WTC11 (cell line): ENCODE data around the gene ALKBH1. TPM values are rescaled to one million over a fixed set of nuclear protein-coding genes. Genes with fewer than 3 reads are reported as not detected.
A peak's percentile ranks its signal among the peaks of the same experiment; 100 is the strongest.

Experiments used
- ATAC-seq: fragments of 200-7000 bp; cut with Tn5 transposase; 2 replicates; pipeline ENCODE4 v1.10.0; 2021; ENCODE audit warnings: mild to moderate bottlenecking, moderate library complexity
- CTCF ChIA-PET: fragments of 300-600 bp; sonication (Branson Sonifier 250); formaldehyde crosslinking; loops from one replicate; lab custom pipeline; 2021; ENCODE audit warnings: antibody characterized with exemption; lab: Charles Lee
- POLR2A ChIA-PET: fragments of 350-600 bp; sonication (Branson Sonifier 250); formaldehyde crosslinking; loops from one replicate; lab custom pipeline; 2021; ENCODE audit warnings: antibody characterized with exemption; lab: Charles Lee
- DNase-seq: peaks from one replicate; pipeline ENCODE4 v3.0.0; 2021; ENCODE audit warnings: low spot score
- H3K27ac Mint-ChIP-seq: 2 replicates; pipeline ENCODE4 v1.8.0; 2021; ENCODE audit warnings: mixed read lengths
- H3K27me3 Mint-ChIP-seq: 2 replicates; pipeline ENCODE4 v1.8.0; 2021; ENCODE audit warnings: low read depth, mild to moderate bottlenecking, moderate library complexity, mixed read lengths
- H3K36me3 Mint-ChIP-seq: 2 replicates; pipeline ENCODE4 v1.8.0; 2021; ENCODE audit warnings: mixed read lengths
- H3K4me1 Mint-ChIP-seq: 2 replicates; pipeline ENCODE4 v1.8.0; 2022; ENCODE audit warnings: mixed read lengths
- H3K4me3 Mint-ChIP-seq: 2 replicates; pipeline ENCODE4 v1.8.0; 2021; ENCODE audit warnings: mild to moderate bottlenecking, moderate library complexity, mixed read lengths
- H3K9me3 Mint-ChIP-seq: 2 replicates; pipeline ENCODE4 v1.8.0; 2021; ENCODE audit warnings: mixed read lengths
- FOXJ3 ChIP-seq: sonication (generic); formaldehyde crosslinking; IDR thresholded peaks from 2 replicates; pipeline ENCODE4 v1.9.0; 2021; ENCODE audit warnings: missing genetic modification reagents, mild to moderate bottlenecking, borderline replicate concordance
- MXD4 ChIP-seq: fragments of 250-450 bp; sonication (Bioruptor Pico); IDR thresholded peaks from 2 replicates; pipeline ENCODE4 v1.8.0; 2021; ENCODE audit warnings: mild to moderate bottlenecking, moderate library complexity, borderline replicate concordance
- NR3C1 ChIP-seq: sonication (generic); formaldehyde crosslinking; conservative IDR thresholded peaks from 2 replicates; pipeline ENCODE4 v1.8.1; 2023; ENCODE audit warnings: low read depth, mild to moderate bottlenecking, missing genetic modification reagents
- total RNA-seq: library from RNA; stranded (reverse); gene quantifications from 3 replicates; pipeline ENCODE4 v1.2.3, GENCODE V29; 2021
- TF ChIP-seq, protein P1 (sequence below): fragments of 200-600 bp; IDR thresholded peaks from 2 replicates; pipeline ENCODE4 v1.8.0; 2022; ENCODE audit warnings: antibody characterized with exemption
- TF ChIP-seq, protein P2 (sequence below): fragments of 250-450 bp; sonication (Bioruptor Pico); conservative IDR thresholded peaks from 2 replicates; pipeline ENCODE4 v1.9.0; 2021; ENCODE audit warnings: mild to moderate bottlenecking
- TF ChIP-seq, protein P3 (sequence below): sonication (generic); formaldehyde crosslinking; IDR thresholded peaks from 2 replicates; pipeline ENCODE4 v1.8.1; 2023; ENCODE audit warnings: mild to moderate bottlenecking, missing genetic modification reagents, borderline replicate concordance
- TF ChIP-seq, protein P4 (sequence below): sonication (generic); formaldehyde crosslinking; IDR thresholded peaks from 2 replicates; pipeline ENCODE4 v1.8.0; 2022; ENCODE audit warnings: mild to moderate bottlenecking, missing genetic modification reagents
- TF ChIP-seq, protein P5 (sequence below): sonication (generic); formaldehyde crosslinking; IDR thresholded peaks from 2 replicates; pipeline ENCODE4 v1.8.0; 2023; ENCODE audit warnings: mild to moderate bottlenecking, missing genetic modification reagents
- TF ChIP-seq, protein P6 (sequence below): fragments of 250-450 bp; sonication (Bioruptor Pico); IDR thresholded peaks from 2 replicates; pipeline ENCODE4 v1.9.0; 2021; ENCODE audit warnings: moderate library complexity, mild to moderate bottlenecking, inconsistent platforms, borderline replicate concordance
- TF ChIP-seq, protein P7 (sequence below): sonication (generic); formaldehyde crosslinking; IDR thresholded peaks from 2 replicates; pipeline ENCODE4 v1.8.1; 2022; ENCODE audit warnings: mild to moderate bottlenecking, missing genetic modification reagents, moderate library complexity, borderline replicate concordance
- TF ChIP-seq, protein P8 (sequence below): sonication (generic); formaldehyde crosslinking; IDR thresholded peaks from 2 replicates; pipeline ENCODE4 v1.8.1; 2022; ENCODE audit warnings: low read depth, mild to moderate bottlenecking, moderate library complexity, missing genetic modification reagents, borderline replicate concordance
- TF ChIP-seq, protein P9 (sequence below): sonication (generic); formaldehyde crosslinking; conservative IDR thresholded peaks from 2 replicates; pipeline ENCODE4 v1.8.1; 2022; ENCODE audit warnings: mild to moderate bottlenecking, missing genetic modification reagents
- TF ChIP-seq, protein P10 (sequence below): sonication (generic); formaldehyde crosslinking; IDR thresholded peaks from 2 replicates; pipeline ENCODE4 v1.8.1; 2023; ENCODE audit warnings: mild to moderate bottlenecking, missing genetic modification reagents, moderate library complexity

Gene ALKBH1
- total RNA-seq, 1 experiment from 2014 or later, result 18.8 TPM

DNA sequence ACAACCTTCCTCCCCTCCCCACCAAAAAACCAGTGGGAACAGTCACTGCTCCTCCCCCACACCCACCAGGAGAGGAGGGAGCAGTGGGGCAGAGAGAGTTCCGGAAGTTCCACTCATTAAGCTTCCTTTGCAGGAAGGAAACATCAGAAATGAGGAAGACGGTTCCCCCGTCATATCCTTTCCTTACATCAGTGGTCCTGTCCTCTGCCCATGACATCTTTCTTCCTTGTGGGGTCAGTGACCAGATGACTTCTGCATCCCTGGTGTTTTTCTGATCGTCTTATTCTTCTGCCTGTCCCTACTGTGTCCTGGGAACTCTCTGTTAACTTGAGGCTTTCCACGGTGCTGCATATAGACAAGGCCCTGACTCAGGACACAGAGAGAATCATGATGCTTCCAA is 50.5 kb downstream of the ALKBH1 start (continued):
- TF ChIP-seq, protein P1, sequence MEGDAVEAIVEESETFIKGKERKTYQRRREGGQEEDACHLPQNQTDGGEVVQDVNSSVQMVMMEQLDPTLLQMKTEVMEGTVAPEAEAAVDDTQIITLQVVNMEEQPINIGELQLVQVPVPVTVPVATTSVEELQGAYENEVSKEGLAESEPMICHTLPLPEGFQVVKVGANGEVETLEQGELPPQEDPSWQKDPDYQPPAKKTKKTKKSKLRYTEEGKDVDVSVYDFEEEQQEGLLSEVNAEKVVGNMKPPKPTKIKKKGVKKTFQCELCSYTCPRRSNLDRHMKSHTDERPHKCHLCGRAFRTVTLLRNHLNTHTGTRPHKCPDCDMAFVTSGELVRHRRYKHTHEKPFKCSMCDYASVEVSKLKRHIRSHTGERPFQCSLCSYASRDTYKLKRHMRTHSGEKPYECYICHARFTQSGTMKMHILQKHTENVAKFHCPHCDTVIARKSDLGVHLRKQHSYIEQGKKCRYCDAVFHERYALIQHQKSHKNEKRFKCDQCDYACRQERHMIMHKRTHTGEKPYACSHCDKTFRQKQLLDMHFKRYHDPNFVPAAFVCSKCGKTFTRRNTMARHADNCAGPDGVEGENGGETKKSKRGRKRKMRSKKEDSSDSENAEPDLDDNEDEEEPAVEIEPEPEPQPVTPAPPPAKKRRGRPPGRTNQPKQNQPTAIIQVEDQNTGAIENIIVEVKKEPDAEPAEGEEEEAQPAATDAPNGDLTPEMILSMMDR, result no peak
- TF ChIP-seq MXD4 (CRISPR knock-in tag), result no peak
- TF ChIP-seq, protein P2, sequence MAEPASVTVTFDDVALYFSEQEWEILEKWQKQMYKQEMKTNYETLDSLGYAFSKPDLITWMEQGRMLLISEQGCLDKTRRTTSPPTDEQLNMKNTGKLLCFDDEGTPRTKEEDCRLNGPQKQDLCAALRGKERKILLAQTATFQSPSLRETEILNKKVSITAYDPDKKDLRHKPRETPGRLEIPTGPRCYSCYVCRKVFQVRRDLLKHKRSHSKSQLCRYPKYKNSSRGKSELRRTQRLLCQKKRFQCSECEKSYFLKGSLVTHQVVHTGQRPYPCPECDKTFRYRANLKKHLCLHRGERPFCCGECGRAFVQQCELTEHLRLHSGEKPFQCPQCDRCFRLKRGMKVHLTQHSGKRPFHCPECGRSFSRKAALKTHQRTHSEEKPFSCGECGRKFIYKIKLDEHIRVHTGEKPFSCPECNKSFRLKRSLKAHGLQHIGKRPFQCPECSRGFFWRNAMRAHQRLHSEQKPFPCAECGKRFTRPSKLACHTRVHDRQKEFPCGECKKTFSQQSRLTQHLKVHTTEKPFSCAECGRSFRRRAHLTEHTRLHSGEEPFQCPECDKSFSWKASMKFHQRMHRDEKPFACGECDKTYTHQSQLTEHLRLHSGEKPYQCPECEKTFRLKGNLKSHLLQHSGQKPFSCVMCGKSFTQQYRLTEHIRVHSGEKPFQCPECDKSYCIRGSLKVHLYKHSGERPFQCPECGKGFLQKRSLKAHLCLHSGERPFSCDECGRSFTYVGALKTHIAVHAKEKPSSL (CRISPR knock-in tag), result no peak
- TF ChIP-seq, protein P3, sequence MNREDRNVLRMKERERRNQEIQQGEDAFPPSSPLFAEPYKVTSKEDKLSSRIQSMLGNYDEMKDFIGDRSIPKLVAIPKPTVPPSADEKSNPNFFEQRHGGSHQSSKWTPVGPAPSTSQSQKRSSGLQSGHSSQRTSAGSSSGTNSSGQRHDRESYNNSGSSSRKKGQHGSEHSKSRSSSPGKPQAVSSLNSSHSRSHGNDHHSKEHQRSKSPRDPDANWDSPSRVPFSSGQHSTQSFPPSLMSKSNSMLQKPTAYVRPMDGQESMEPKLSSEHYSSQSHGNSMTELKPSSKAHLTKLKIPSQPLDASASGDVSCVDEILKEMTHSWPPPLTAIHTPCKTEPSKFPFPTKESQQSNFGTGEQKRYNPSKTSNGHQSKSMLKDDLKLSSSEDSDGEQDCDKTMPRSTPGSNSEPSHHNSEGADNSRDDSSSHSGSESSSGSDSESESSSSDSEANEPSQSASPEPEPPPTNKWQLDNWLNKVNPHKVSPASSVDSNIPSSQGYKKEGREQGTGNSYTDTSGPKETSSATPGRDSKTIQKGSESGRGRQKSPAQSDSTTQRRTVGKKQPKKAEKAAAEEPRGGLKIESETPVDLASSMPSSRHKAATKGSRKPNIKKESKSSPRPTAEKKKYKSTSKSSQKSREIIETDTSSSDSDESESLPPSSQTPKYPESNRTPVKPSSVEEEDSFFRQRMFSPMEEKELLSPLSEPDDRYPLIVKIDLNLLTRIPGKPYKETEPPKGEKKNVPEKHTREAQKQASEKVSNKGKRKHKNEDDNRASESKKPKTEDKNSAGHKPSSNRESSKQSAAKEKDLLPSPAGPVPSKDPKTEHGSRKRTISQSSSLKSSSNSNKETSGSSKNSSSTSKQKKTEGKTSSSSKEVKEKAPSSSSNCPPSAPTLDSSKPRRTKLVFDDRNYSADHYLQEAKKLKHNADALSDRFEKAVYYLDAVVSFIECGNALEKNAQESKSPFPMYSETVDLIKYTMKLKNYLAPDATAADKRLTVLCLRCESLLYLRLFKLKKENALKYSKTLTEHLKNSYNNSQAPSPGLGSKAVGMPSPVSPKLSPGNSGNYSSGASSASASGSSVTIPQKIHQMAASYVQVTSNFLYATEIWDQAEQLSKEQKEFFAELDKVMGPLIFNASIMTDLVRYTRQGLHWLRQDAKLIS (CRISPR knock-in tag), result no peak
- TF ChIP-seq, protein P4, sequence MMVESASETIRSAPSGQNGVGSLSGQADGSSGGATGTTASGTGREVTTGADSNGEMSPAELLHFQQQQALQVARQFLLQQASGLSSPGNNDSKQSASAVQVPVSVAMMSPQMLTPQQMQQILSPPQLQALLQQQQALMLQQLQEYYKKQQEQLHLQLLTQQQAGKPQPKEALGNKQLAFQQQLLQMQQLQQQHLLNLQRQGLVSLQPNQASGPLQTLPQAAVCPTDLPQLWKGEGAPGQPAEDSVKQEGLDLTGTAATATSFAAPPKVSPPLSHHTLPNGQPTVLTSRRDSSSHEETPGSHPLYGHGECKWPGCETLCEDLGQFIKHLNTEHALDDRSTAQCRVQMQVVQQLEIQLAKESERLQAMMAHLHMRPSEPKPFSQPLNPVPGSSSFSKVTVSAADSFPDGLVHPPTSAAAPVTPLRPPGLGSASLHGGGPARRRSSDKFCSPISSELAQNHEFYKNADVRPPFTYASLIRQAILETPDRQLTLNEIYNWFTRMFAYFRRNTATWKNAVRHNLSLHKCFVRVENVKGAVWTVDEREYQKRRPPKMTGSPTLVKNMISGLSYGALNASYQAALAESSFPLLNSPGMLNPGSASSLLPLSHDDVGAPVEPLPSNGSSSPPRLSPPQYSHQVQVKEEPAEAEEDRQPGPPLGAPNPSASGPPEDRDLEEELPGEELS (CRISPR knock-in tag), result no peak
- TF ChIP-seq, protein P5, sequence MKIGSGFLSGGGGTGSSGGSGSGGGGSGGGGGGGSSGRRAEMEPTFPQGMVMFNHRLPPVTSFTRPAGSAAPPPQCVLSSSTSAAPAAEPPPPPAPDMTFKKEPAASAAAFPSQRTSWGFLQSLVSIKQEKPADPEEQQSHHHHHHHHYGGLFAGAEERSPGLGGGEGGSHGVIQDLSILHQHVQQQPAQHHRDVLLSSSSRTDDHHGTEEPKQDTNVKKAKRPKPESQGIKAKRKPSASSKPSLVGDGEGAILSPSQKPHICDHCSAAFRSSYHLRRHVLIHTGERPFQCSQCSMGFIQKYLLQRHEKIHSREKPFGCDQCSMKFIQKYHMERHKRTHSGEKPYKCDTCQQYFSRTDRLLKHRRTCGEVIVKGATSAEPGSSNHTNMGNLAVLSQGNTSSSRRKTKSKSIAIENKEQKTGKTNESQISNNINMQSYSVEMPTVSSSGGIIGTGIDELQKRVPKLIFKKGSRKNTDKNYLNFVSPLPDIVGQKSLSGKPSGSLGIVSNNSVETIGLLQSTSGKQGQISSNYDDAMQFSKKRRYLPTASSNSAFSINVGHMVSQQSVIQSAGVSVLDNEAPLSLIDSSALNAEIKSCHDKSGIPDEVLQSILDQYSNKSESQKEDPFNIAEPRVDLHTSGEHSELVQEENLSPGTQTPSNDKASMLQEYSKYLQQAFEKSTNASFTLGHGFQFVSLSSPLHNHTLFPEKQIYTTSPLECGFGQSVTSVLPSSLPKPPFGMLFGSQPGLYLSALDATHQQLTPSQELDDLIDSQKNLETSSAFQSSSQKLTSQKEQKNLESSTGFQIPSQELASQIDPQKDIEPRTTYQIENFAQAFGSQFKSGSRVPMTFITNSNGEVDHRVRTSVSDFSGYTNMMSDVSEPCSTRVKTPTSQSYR, result no peak

DNA sequence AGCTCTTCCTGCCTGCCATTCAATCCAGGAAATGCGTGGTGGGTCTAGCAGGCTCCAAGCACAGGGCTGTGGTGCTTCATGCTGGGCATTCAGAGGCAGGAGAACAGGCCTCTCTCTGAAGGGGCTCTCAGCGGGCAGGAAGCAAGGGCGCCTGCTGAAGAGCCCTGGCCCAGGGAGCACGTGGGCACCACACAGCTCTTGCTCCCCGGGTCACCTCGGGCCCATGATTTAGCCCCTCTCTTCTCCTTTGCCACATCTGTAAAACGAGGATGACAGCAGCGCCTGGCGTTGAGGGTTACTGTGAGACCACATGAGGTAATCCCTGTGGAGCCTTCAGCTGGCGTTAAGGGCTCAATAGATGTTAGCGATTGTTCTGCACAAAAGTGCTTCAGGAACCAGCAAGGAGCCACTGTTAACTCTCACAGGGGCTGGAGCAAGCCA is 53.8 kb downstream of the ALKBH1 start:
- H3K27me3 Mint-ChIP-seq, result peaks cover 7% of the 10 kb centered on the region
- no peaks in the 10 kb centered on the region for H3K36me3 Mint-ChIP-seq
- DNase-seq (no peak), ATAC-seq (peak; percentile 19)
- H3K4me3 Mint-ChIP-seq, result no peak overlapping the region
- peaks cover 25% of the 10 kb centered on the region for H3K4me1 Mint-ChIP-seq
- ChIA-PET POLR2A (no interaction called here), CTCF (interaction anchor here (0.6 to 2.1 kb wide), 5 partner anchors 10 to 903 kb away, joined by 3 to 6 read pairs (median 4); partner anchors contain the start of gene SPTLC2)
- H3K27ac Mint-ChIP-seq, result peak overlapping the region; percentile 61; the same call in 1 of the 2 replicates
- no peaks in the 10 kb centered on the region for H3K9me3 Mint-ChIP-seq
- TF ChIP-seq, protein P6, sequence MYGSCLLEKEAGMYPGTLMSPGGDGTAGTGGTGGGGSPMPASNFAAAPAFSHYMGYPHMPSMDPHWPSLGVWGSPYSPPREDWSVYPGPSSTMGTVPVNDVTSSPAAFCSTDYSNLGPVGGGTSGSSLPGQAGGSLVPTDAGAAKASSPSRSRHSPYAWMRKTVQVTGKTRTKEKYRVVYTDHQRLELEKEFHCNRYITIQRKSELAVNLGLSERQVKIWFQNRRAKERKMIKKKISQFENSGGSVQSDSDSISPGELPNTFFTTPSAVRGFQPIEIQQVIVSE (CRISPR knock-in tag), result no peak
- TF ChIP-seq, protein P7, sequence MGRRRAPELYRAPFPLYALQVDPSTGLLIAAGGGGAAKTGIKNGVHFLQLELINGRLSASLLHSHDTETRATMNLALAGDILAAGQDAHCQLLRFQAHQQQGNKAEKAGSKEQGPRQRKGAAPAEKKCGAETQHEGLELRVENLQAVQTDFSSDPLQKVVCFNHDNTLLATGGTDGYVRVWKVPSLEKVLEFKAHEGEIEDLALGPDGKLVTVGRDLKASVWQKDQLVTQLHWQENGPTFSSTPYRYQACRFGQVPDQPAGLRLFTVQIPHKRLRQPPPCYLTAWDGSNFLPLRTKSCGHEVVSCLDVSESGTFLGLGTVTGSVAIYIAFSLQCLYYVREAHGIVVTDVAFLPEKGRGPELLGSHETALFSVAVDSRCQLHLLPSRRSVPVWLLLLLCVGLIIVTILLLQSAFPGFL (CRISPR knock-in tag), result no peak
- TF ChIP-seq, protein P8, sequence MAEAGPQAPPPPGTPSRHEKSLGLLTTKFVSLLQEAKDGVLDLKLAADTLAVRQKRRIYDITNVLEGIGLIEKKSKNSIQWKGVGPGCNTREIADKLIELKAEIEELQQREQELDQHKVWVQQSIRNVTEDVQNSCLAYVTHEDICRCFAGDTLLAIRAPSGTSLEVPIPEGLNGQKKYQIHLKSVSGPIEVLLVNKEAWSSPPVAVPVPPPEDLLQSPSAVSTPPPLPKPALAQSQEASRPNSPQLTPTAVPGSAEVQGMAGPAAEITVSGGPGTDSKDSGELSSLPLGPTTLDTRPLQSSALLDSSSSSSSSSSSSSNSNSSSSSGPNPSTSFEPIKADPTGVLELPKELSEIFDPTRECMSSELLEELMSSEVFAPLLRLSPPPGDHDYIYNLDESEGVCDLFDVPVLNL (CRISPR knock-in tag), result no peak
- TF ChIP-seq, protein P9, sequence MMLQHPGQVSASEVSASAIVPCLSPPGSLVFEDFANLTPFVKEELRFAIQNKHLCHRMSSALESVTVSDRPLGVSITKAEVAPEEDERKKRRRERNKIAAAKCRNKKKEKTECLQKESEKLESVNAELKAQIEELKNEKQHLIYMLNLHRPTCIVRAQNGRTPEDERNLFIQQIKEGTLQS (CRISPR knock-in tag), result no peak
- TF ChIP-seq FOXJ3 (CRISPR knock-in tag) (no peak), NR3C1 (CRISPR knock-in tag) (no peak)
- TF ChIP-seq, protein P10, sequence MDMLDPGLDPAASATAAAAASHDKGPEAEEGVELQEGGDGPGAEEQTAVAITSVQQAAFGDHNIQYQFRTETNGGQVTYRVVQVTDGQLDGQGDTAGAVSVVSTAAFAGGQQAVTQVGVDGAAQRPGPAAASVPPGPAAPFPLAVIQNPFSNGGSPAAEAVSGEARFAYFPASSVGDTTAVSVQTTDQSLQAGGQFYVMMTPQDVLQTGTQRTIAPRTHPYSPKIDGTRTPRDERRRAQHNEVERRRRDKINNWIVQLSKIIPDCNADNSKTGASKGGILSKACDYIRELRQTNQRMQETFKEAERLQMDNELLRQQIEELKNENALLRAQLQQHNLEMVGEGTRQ (CRISPR knock-in tag), result no peak
